Astrocyte of the spinal cord (primary cell): ENCODE results near the gene RERG.

ENCODE experiments used
- DNase-seq: peaks from one replicate; pipeline ENCODE4 v3.0.0; 2011; ENCODE audit warnings: low read depth, low spot score
- H3K4me3 ChIP-seq: 2 replicates; pipeline ENCODE4 v1.5.1; 2011; ENCODE audit warnings: low read depth, mild to moderate bottlenecking, low read length, moderate library complexity
- in situ Hi-C: cut with HindIII; loops from 2 replicates; pipeline ENCODE4 v1.10.0; 2017; ENCODE audit warnings: low sequenced_read_pairs
- TF ChIP-seq, protein P1 (sequence below): IDR thresholded peaks from 2 replicates; pipeline ENCODE4 v1.5.1; 2012; ENCODE audit warnings: low read depth, mild to moderate bottlenecking, low read length, inconsistent platforms

RERG gene, protein sequence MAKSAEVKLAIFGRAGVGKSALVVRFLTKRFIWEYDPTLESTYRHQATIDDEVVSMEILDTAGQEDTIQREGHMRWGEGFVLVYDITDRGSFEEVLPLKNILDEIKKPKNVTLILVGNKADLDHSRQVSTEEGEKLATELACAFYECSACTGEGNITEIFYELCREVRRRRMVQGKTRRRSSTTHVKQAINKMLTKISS

DNA sequence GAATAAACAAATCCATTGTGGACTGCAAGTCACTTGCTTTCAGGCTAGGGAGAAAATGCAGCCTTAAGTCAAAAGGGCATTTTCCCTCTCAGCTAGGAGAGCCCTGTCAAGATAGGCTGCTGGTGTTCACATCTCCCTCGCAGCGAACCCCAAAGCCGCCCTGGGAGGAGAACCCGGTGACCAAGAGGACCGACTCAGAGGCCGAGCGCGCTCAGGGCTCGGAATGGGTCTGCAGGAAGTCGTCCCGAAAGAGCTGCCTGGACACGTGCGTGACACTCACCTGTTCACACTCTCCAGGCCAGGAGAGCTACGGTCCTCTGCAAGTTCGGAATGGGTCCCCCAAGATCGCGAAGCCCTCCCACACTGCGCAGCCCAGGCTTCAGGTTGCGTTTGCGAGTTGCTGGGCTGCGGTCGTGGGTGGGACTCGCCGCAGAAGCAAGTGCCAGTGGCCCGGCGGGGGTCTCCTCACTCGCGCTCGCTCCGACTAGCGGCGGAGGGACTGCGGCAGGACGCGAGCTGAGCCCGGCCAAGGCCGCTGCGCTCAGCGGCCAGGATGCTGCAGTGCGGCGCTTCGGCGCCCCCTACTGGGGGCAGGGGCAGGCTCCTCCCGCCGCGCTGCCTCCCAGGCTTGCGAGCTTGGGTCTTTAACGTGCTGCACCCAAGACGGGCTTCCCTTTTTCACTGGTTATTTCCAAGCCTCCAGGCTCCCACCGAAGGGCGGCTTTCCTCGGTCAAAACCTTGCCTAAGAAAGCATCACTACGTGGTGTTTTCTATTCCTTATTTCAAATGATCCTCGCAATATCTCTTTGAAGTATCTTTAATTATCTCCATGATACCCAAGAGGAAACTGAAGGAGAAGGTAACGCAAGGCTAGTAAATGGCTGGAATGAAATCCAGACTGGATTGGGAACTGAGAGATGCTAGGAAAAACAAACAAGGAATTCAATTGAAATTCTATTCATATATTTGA lies at the start of gene RERG:
Gene RERG (minus strand): TSS at position 503 of the 971 bp plus-strand sequence. CDS start 3,928 bp downstream, outside the sequence.
- peak; percentile 80 for DNase-seq
- TF ChIP-seq, protein P1, sequence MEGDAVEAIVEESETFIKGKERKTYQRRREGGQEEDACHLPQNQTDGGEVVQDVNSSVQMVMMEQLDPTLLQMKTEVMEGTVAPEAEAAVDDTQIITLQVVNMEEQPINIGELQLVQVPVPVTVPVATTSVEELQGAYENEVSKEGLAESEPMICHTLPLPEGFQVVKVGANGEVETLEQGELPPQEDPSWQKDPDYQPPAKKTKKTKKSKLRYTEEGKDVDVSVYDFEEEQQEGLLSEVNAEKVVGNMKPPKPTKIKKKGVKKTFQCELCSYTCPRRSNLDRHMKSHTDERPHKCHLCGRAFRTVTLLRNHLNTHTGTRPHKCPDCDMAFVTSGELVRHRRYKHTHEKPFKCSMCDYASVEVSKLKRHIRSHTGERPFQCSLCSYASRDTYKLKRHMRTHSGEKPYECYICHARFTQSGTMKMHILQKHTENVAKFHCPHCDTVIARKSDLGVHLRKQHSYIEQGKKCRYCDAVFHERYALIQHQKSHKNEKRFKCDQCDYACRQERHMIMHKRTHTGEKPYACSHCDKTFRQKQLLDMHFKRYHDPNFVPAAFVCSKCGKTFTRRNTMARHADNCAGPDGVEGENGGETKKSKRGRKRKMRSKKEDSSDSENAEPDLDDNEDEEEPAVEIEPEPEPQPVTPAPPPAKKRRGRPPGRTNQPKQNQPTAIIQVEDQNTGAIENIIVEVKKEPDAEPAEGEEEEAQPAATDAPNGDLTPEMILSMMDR = peak; percentile 95
- in situ Hi-C loops = no loop called here
- peak within 1 kb of the TSS; percentile 48 for H3K4me3 ChIP-seq

DNA sequence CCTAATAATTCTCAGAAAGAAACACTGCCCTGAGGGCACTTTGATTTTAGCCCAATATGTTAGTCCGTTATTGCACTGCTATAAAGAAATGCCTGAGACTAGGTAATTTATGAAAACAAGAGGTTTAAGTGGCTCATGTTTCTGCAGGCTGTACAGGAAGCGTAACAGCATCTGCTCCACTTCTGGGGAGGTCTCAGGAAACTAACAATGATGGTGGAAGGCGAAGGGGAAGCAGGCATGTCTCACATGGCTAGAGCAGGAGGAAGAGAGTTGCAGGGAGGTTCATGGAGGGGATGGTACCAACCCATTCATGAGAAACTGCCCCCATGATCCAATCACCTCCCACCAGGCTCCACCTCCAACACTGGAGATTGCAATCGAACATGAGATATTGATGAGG lies 49.4 kb upstream of the RERG start:
- H3K4me3 ChIP-seq = no peak overlapping the region
- DNase-seq = no peak
- TF ChIP-seq, protein P1 = no peak
- in situ Hi-C loops = no loop called here

DNA sequence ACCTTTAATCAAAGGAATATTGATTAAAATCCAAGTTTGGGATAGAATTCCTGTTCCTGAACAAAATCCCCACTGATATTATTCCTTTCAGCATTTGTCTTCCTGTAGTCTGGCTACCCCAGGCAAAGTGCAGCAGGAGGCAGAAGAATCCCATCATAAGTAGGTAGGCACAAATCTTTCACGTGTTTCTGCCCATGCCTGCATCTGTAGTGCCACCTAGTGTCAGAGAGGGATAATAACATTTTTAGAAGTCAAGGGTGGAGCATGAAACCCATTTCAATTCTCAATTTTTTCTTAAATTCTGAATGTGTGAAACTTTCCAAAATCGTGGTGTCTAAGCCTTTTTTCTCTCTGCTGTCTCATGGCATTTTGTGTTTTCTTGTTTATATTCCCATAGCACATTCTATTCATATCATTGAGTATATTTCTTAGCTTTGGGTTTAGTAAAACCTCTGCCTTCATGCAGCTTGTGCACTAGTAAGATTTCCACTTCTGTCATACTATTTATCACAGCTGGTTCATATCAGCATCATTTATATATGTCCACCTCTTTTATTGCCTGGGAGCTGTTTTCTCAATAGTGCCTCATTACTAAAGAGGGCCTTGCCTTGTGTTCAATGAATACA lies 47.8 kb upstream of the RERG start:
- peak; percentile 70 for DNase-seq
- in situ Hi-C loops = no loop called here
- TF ChIP-seq, protein P1 = peak; percentile 84
- no peak overlapping the region for H3K4me3 ChIP-seq

DNA sequence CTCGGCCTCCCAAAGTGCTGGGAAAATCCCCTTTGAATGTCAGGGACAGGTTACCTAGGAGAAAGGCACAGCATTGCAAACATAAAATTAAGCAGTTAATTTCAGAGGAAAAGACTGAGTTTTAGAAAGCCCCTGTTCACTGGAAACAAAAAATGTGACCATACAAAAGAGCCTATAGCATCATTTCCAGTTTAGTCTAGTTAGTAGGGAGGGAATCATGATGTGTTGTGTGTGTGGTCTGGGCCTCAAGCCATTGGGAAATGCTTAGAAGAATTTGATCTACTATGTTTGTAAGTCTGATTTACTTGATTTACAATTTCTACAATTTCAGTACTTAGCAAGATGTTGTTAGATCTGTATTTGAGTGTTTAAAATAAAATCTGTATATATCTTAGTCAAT lies 47.1 kb upstream of the RERG start:
- TF ChIP-seq, protein P1 = no peak
- no peak overlapping the region for H3K4me3 ChIP-seq
- in situ Hi-C loops = no loop called here
- DNase-seq = no peak

DNA sequence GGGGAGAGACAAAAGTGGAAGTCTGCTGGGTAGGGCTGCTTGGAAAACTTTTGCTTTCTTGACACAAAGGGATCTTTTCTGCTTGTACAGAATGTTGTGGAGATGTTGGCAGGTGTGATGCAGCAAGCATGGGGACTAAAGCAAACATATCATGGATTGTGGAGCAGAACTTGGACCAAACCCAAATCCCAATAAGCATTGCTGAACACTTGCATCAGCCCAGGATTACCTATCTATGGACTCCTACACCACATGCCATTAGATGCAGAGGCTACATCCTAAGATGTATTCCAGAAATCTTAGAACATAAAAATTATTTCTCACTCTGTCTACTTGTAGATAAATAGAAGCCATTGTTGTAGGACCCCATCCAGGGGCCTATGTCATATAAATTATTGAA lies 44.7 kb upstream of the RERG start:
- in situ Hi-C loops = no loop called here
- no peak overlapping the region for H3K4me3 ChIP-seq
- TF ChIP-seq, protein P1 = no peak
- no peak for DNase-seq

DNA sequence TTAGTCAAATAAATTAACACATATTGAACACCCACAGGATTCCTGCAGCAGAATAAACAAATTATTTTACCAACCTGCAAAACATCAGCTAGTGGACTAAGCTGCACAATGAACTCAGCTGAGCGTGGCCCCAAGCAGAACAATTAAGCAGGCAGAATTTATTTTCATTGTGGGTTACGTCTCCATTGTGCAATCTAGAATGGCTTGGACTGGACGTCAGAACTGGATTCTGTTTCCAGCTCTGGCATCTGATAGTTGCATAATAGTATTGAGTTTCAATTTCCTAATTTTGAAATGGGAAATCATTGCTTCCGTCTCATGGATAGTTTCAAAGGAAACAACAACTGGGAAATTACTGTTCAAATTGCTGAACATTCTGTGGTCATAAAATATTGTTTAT lies 35.5 kb upstream of the RERG start:
- TF ChIP-seq, protein P1 = no peak
- no peak overlapping the region for H3K4me3 ChIP-seq
- no peak for DNase-seq
- in situ Hi-C loops = no loop called here
